Skin of body (tissue), 2 donors: ENCODE results near the gene TES. TPM values are rescaled to one million over a fixed set of nuclear protein-coding genes. Genes with fewer than 3 reads are reported as not detected.

Source experiments
- DNase-seq: peaks from one replicate; lab custom pipeline; 2025; lab: John Stamatoyannopoulos, UW
- total RNA-seq: library from RNA; depleted of rRNA; stranded (reverse); fragments of >200 nt; gene quantifications from one replicate; pipeline ENCODE4 v1.2.3, GENCODE V29; 2014

The TES gene
- total RNA-seq, 1 donor from 2014 or later = 52.0 TPM

GRCh38 chr7:116193329-116194087, 16.8 kb upstream of the TES start:
- DNase-seq = no peak

- peak; percentile 13 for DNase-seq
Measured at GRCh38 chr7:116194115-116194514, 16.2 kb upstream of the TES start.

GRCh38 chr7:116195451-116195850, 14.9 kb upstream of the TES start:
- no peak for DNase-seq

GRCh38 chr7:116196947-116197346, 13.4 kb upstream of the TES start:
- DNase-seq = no peak

- DNase-seq = peak; percentile 88
Measured at GRCh38 chr7:116197360-116197759, 13.0 kb upstream of the TES start.

GRCh38 chr7:116198748-116199410, 11.5 kb upstream of the TES start:
- no peak for DNase-seq

- DNase-seq = no peak
Measured at GRCh38 chr7:116200963-116201362, 9.4 kb upstream of the TES start.

- no peak for DNase-seq
Measured at GRCh38 chr7:116206141-116206540, 4.2 kb upstream of the TES start.

- DNase-seq = no peak
Measured at GRCh38 chr7:116208919-116209318, 1.4 kb upstream of the TES start.

- DNase-seq = no peak
Measured at GRCh38 chr7:116209561-116210070, 723 bp upstream of the TES start.

GRCh38 chr7:116211006-116211912, 920 bp downstream of the TES start:
- DNase-seq = peak; percentile 88

GRCh38 chr7:116211913-116212596, 1.7 kb downstream of the TES start:
- peak; percentile 9 for DNase-seq

GRCh38 chr7:116212869-116213268, 2.5 kb downstream of the TES start:
- peak; percentile 12 for DNase-seq

GRCh38 chr7:116213361-116214130, 3.2 kb downstream of the TES start:
- peak; percentile 63 for DNase-seq

- no peak for DNase-seq
Measured at GRCh38 chr7:116214921-116215320, 4.6 kb downstream of the TES start.

- DNase-seq = no peak
Measured at GRCh38 chr7:116215551-116215950, 5.2 kb downstream of the TES start.

GRCh38 chr7:116216956-116217571, 6.7 kb downstream of the TES start:
- no peak for DNase-seq

- no peak for DNase-seq
Measured at GRCh38 chr7:116218051-116218645, 7.8 kb downstream of the TES start.

GRCh38 chr7:116218747-116219146, 8.4 kb downstream of the TES start:
- DNase-seq = no peak

- DNase-seq = no peak
Measured at GRCh38 chr7:116219288-116219687, 8.9 kb downstream of the TES start.
